Naive B cell (primary cell): ENCODE measurements around the gene CDH11. TPM values are rescaled to one million over a fixed set of nuclear protein-coding genes. Genes with fewer than 3 reads are reported as not detected.

Experiments used
- ATAC-seq, 2 donors: fragments of 150-1000 bp; cut with Tn5 transposase; 2 replicates each; pipeline ENCODE4 v1.10.0; 2021; ENCODE audit warnings: low read depth in 2 of 2, mild to moderate bottlenecking in 2 of 2, moderate library complexity in 2 of 2
- DNase-seq: peaks from one replicate; pipeline ENCODE4 v3.0.0; 2022
- H3K27ac Mint-ChIP-seq, 6 donors: one replicate each; pipeline ENCODE4 v1.8.0; 2020 to 2022; ENCODE audit warnings: mild to moderate bottlenecking in 6 of 6, mixed read lengths in 6 of 6, moderate library complexity in 5 of 6, inconsistent platforms in 2 of 6
- H3K27me3 Mint-ChIP-seq, 3 donors: one replicate each; pipeline ENCODE4 v1.8.0; 2021 to 2022; ENCODE audit warnings: mixed read lengths in 3 of 3, mild to moderate bottlenecking in 1 of 3
- H3K36me3 Mint-ChIP-seq, 2 donors: one replicate each; pipeline ENCODE4 v1.8.0; 2020 to 2022; ENCODE audit warnings: mixed read lengths in 2 of 2, inconsistent platforms in 1 of 2, mild to moderate bottlenecking in 1 of 2
- H3K4me1 Mint-ChIP-seq, 3 donors: one replicate each; pipeline ENCODE4 v1.8.0; 2020 to 2022; ENCODE audit warnings: mixed read lengths in 3 of 3, inconsistent platforms in 1 of 3, mild to moderate bottlenecking in 1 of 3, moderate library complexity in 1 of 3
- H3K4me3 Mint-ChIP-seq, 8 donors: one replicate each; pipeline ENCODE4 v1.8.0; 2020 to 2022; ENCODE audit warnings: mild to moderate bottlenecking in 8 of 8, mixed read lengths in 8 of 8, moderate library complexity in 8 of 8, inconsistent platforms in 2 of 8
- H3K9me3 Mint-ChIP-seq, 7 donors: one replicate each; pipeline ENCODE4 v1.8.0; 2020 to 2022; ENCODE audit warnings: mixed read lengths in 7 of 7, mild to moderate bottlenecking in 5 of 7, inconsistent platforms in 2 of 7, moderate library complexity in 1 of 7
- polyA plus RNA-seq, 6 donors: library from polyadenylated mRNA; unstranded; fragments of 300-500 nt; fragmentation: Illumina TruSeq; gene quantifications; one replicate each; pipeline ENCODE4 v1.2.3, GENCODE V29; 2021; ENCODE audit warnings: low read depth in 6 of 6

Gene CDH11
- polyA plus RNA-seq, 6 donors from 2014 or later, result not detected

- H3K27me3 Mint-ChIP-seq, result peaks cover 26 to 49% (median 29%) of the 10 kb centered on the region in 3 donors
- peaks cover 0 to 3% (median 0%) of the 10 kb centered on the region in 7 donors for H3K9me3 Mint-ChIP-seq
- DNase-seq (no peak), ATAC-seq (no peak)
- H3K4me1 Mint-ChIP-seq, result no peaks in the 10 kb centered on the region
- no peak overlapping the region for H3K4me3 Mint-ChIP-seq
- H3K36me3 Mint-ChIP-seq, result no peaks in the 10 kb centered on the region
- peak overlapping the region in 1 of 6 donors; percentile 28 for H3K27ac Mint-ChIP-seq
These were observed 1.7 kb upstream of the CDH11 start for GRCh38 chr16:65123396-65124211.

- Mint-ChIP-seq H3K36me3 (no peaks in the 10 kb centered on the region), H3K9me3 (peaks cover 0 to 3% (median 0%) of the 10 kb centered on the region in 7 donors), H3K27ac (no peak overlapping the region), H3K27me3 (peaks cover 30 to 56% (median 33%) of the 10 kb centered on the region in 3 donors), H3K4me3 (no peak overlapping the region), H3K4me1 (no peaks in the 10 kb centered on the region)
- ATAC-seq (no peak), DNase-seq (no peak)
These were observed 997 bp upstream of the CDH11 start for GRCh38 chr16:65122724-65123395.

- no peak overlapping the region for H3K4me3 Mint-ChIP-seq
- no peaks in the 10 kb centered on the region for H3K4me1 Mint-ChIP-seq
- no peak overlapping the region for H3K27ac Mint-ChIP-seq
- peaks cover 31 to 60% (median 36%) of the 10 kb centered on the region in 3 donors for H3K27me3 Mint-ChIP-seq
- H3K9me3 Mint-ChIP-seq, result peaks cover 0 to 3% (median 0%) of the 10 kb centered on the region in 7 donors
- ATAC-seq, result no peak
- H3K36me3 Mint-ChIP-seq, result no peaks in the 10 kb centered on the region
- DNase-seq, result no peak
These were observed 787 bp downstream of the CDH11 start for GRCh38 chr16:65120831-65121721.

GRCh38 chr16:65120461-65120830, 1.4 kb downstream of the CDH11 start:
- peaks cover 0 to 3% (median 0%) of the 10 kb centered on the region in 7 donors for H3K9me3 Mint-ChIP-seq
- no peak overlapping the region for H3K4me3 Mint-ChIP-seq
- DNase-seq, result no peak
- H3K27ac Mint-ChIP-seq, result no peak overlapping the region
- H3K27me3 Mint-ChIP-seq, result peaks cover 31 to 60% (median 36%) of the 10 kb centered on the region in 3 donors
- ATAC-seq, result no peak
- H3K4me1 Mint-ChIP-seq, result no peaks in the 10 kb centered on the region
- no peaks in the 10 kb centered on the region for H3K36me3 Mint-ChIP-seq

GRCh38 chr16:65119901-65120401, 1.9 kb downstream of the CDH11 start:
- DNase-seq (no peak), ATAC-seq (no peak)
- Mint-ChIP-seq H3K9me3 (peaks cover 0 to 3% (median 0%) of the 10 kb centered on the region in 7 donors), H3K36me3 (no peaks in the 10 kb centered on the region), H3K4me3 (no peak overlapping the region), H3K27me3 (peaks cover 31 to 60% (median 36%) of the 10 kb centered on the region in 3 donors), H3K27ac (no peak overlapping the region), H3K4me1 (no peaks in the 10 kb centered on the region)

- Mint-ChIP-seq H3K36me3 (no peaks in the 10 kb centered on the region), H3K4me3 (no peak overlapping the region), H3K9me3 (peaks cover 0 to 3% (median 0%) of the 10 kb centered on the region in 7 donors), H3K27ac (no peak overlapping the region), H3K4me1 (no peaks in the 10 kb centered on the region), H3K27me3 (peaks cover 29 to 56% (median 34%) of the 10 kb centered on the region in 3 donors)
- no peak for DNase-seq
- ATAC-seq, result no peak
These were observed 2.4 kb downstream of the CDH11 start for GRCh38 chr16:65119435-65119834.

- Mint-ChIP-seq H3K36me3 (no peaks in the 10 kb centered on the region), H3K27ac (no peak overlapping the region), H3K27me3 (peaks cover 24 to 50% (median 28%) of the 10 kb centered on the region in 3 donors), H3K4me3 (no peak overlapping the region), H3K4me1 (no peaks in the 10 kb centered on the region), H3K9me3 (peaks cover 0 to 2% (median 0%) of the 10 kb centered on the region in 7 donors)
- ATAC-seq (no peak), DNase-seq (no peak)
These were observed 3.0 kb downstream of the CDH11 start for GRCh38 chr16:65118871-65119270.

GRCh38 chr16:65117811-65118448, 3.9 kb downstream of the CDH11 start:
- DNase-seq, result no peak

GRCh38 chr16:65116818-65117430, 4.9 kb downstream of the CDH11 start:
- no peak overlapping the region for H3K4me3 Mint-ChIP-seq
- H3K27ac Mint-ChIP-seq, result no peak overlapping the region
- no peaks in the 10 kb centered on the region for H3K4me1 Mint-ChIP-seq
- DNase-seq (no peak), ATAC-seq (no peak)
- peaks cover 16 to 33% (median 21%) of the 10 kb centered on the region in 3 donors for H3K27me3 Mint-ChIP-seq
- no peaks in the 10 kb centered on the region for H3K9me3 Mint-ChIP-seq
- no peaks in the 10 kb centered on the region for H3K36me3 Mint-ChIP-seq

More at GRCh38 chr16:65117811-65118448, 3.9 kb downstream of the CDH11 start:
- Mint-ChIP-seq H3K36me3 (no peaks in the 10 kb centered on the region), H3K4me3 (no peak overlapping the region), H3K27me3 (peaks cover 19 to 41% (median 21%) of the 10 kb centered on the region in 3 donors), H3K4me1 (no peaks in the 10 kb centered on the region), H3K27ac (no peak overlapping the region), H3K9me3 (no peaks in the 10 kb centered on the region)
- ATAC-seq, result no peak

GRCh38 chr16:65116216-65116615, 5.6 kb downstream of the CDH11 start:
- H3K27ac Mint-ChIP-seq, result no peak overlapping the region
- DNase-seq (no peak), ATAC-seq (no peak)
- H3K27me3 Mint-ChIP-seq, result peaks cover 16 to 28% (median 21%) of the 10 kb centered on the region in 3 donors
- H3K4me1 Mint-ChIP-seq, result no peaks in the 10 kb centered on the region
- no peaks in the 10 kb centered on the region for H3K36me3 Mint-ChIP-seq
- H3K9me3 Mint-ChIP-seq, result peaks cover 0 to under 1% (median 0%) of the 10 kb centered on the region in 7 donors
- H3K4me3 Mint-ChIP-seq, result no peak overlapping the region

GRCh38 chr16:65114527-65114926, 7.3 kb downstream of the CDH11 start:
- Mint-ChIP-seq H3K4me3 (no peak overlapping the region), H3K4me1 (no peaks in the 10 kb centered on the region), H3K27me3 (peaks cover 7 to 16% (median 14%) of the 10 kb centered on the region in 3 donors), H3K36me3 (no peaks in the 10 kb centered on the region), H3K27ac (no peak overlapping the region), H3K9me3 (peaks cover 0 to 2% (median 0%) of the 10 kb centered on the region in 7 donors)
- ATAC-seq (no peak), DNase-seq (no peak)

- H3K27me3 Mint-ChIP-seq, result peaks cover 5 to 9% (median 7%) of the 10 kb centered on the region in 3 donors
- H3K4me3 Mint-ChIP-seq, result no peak overlapping the region
- H3K4me1 Mint-ChIP-seq, result no peaks in the 10 kb centered on the region
- H3K9me3 Mint-ChIP-seq, result peaks cover 0 to 2% (median 0%) of the 10 kb centered on the region in 7 donors
- ATAC-seq (no peak), DNase-seq (no peak)
- H3K27ac Mint-ChIP-seq, result no peak overlapping the region
- no peaks in the 10 kb centered on the region for H3K36me3 Mint-ChIP-seq
These were observed 8.4 kb downstream of the CDH11 start for GRCh38 chr16:65113441-65113840.
